ENCODE data around the gene ADCY5.

ADCY5 gene

DNA sequence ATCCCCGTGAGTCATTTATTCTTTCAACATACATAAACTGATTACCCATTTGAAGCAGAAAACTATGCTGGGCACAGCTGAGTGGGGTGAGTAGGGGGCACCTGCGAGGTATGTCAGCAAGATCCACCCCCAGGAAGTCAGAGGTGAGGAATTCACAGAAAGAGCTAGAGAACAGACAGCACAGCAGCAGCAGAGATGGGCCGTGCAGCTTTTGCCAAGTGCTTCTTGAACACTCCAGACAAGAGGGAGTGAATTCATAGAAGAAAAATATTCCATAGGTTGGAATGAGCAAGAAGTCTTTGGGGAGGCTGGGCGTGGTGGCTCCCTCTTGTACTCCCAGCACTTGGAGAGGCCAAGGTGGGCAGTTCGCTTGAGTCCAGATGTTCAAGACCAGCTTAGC lies 9.4 kb upstream of the ADCY5 start:
- H3K27ac ChIP-seq, result no peak overlapping the region
- TF ChIP-seq, protein P1, sequence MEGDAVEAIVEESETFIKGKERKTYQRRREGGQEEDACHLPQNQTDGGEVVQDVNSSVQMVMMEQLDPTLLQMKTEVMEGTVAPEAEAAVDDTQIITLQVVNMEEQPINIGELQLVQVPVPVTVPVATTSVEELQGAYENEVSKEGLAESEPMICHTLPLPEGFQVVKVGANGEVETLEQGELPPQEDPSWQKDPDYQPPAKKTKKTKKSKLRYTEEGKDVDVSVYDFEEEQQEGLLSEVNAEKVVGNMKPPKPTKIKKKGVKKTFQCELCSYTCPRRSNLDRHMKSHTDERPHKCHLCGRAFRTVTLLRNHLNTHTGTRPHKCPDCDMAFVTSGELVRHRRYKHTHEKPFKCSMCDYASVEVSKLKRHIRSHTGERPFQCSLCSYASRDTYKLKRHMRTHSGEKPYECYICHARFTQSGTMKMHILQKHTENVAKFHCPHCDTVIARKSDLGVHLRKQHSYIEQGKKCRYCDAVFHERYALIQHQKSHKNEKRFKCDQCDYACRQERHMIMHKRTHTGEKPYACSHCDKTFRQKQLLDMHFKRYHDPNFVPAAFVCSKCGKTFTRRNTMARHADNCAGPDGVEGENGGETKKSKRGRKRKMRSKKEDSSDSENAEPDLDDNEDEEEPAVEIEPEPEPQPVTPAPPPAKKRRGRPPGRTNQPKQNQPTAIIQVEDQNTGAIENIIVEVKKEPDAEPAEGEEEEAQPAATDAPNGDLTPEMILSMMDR (conservative IDR thresholded peaks at IDR 0.05), result no peak
- no peak for TF ChIP-seq ZFX (IDR thresholded peaks at IDR 0.05)

DNA sequence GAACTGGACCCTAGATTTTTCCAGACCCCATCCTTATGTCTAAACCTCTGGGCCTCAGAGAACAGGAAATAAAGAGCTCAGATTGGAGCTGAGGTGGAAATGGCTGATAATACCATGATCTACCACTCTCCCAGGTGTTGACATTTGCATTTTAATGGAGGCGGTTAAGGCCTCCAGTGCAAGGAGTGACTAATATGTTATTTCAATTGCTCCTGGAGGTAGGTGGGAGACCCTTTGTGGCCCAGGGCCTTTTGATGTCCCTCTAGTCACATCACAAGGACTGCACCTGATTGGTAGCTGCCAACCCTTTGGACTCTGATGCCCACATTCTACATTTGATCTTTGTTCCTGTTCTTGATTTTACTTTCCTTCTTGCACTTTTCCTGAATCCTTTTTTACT lies 9.0 kb upstream of the ADCY5 start:
- TF ChIP-seq ZFX (IDR thresholded peaks at IDR 0.05), result no peak
- TF ChIP-seq, protein P1 (conservative IDR thresholded peaks at IDR 0.05), result no peak
- H3K27ac ChIP-seq, result no peak overlapping the region

DNA sequence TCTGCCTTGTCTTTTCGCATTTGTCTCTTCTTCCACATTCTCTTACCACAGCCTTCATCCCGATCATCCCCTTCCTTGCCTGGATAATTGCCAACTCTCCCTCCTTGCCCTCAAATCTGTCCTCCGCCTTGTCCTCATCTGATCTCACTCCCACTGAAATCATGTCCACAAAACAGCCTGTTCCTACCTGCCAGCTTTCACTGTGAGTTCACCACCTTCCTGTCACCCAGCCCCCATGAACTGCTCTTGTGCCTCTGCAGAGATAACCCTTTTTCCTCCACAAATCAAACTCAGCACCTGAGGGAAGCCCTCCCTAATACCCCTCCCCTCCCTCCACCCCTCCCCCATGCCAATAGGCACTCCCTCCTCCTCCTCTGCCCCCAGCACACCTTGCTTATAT lies 4.8 kb upstream of the ADCY5 start:
- TF ChIP-seq, protein P1 (conservative IDR thresholded peaks at IDR 0.05), result no peak
- no peak for TF ChIP-seq ZFX (IDR thresholded peaks at IDR 0.05)
- H3K27ac ChIP-seq, result no peak overlapping the region

DNA sequence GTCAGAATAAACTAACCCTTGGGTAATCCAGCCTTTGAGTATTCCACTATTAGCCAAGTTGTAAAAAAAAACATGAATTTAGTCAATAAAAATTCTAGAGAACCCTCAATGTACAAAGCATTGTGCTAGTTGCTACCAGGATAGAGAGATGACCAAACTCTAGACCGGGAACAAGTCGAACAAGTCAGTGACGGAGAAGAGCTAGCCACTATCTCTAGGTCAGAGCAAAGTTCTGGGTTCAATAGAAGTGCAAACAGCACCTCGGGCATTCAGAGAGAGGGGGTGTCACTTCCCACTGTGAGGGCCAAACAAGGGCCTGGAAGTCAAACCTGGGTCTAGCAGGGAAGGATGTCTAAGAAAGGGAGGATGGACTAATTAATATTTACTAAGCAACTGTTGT lies 2.3 kb upstream of the ADCY5 start:
- TF ChIP-seq, protein P1 (conservative IDR thresholded peaks at IDR 0.05), result no peak
- no peak for TF ChIP-seq ZFX (IDR thresholded peaks at IDR 0.05)
- H3K27ac ChIP-seq, result no peak overlapping the region

DNA sequence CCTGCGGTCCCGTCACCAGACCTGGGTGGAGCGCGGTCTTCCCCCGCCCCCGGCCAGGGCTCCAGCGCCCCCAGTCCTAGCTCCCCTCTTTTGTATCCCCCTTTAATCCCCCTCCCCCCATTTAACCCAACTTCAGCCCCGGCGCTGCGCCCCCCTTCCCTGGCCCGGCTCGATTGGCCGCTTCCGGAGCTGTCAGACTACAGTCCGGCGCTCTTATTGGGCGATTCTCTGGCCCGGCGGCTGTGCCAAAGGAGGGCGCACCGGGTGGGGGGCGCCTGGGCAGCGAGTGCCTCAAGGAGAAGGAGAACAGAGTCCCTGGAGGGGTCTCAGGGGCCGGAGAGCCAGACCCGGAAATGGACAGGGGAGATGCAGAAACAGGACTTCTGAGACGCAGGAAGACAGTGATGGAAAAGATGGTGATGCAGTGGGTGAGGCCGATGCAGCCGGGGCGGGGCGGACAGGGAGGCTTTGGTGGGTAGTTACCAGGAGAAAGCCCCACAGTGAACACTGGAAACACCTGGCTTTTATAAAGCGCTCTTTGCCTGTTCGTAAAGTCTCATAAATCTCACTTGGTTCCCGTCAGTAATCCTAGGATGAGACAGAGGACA lies 1.2 kb upstream of the ADCY5 start:
- no peak overlapping the region for H3K27ac ChIP-seq
- TF ChIP-seq ZFX (IDR thresholded peaks at IDR 0.05), result no peak
- TF ChIP-seq, protein P1 (conservative IDR thresholded peaks at IDR 0.05), result no peak

DNA sequence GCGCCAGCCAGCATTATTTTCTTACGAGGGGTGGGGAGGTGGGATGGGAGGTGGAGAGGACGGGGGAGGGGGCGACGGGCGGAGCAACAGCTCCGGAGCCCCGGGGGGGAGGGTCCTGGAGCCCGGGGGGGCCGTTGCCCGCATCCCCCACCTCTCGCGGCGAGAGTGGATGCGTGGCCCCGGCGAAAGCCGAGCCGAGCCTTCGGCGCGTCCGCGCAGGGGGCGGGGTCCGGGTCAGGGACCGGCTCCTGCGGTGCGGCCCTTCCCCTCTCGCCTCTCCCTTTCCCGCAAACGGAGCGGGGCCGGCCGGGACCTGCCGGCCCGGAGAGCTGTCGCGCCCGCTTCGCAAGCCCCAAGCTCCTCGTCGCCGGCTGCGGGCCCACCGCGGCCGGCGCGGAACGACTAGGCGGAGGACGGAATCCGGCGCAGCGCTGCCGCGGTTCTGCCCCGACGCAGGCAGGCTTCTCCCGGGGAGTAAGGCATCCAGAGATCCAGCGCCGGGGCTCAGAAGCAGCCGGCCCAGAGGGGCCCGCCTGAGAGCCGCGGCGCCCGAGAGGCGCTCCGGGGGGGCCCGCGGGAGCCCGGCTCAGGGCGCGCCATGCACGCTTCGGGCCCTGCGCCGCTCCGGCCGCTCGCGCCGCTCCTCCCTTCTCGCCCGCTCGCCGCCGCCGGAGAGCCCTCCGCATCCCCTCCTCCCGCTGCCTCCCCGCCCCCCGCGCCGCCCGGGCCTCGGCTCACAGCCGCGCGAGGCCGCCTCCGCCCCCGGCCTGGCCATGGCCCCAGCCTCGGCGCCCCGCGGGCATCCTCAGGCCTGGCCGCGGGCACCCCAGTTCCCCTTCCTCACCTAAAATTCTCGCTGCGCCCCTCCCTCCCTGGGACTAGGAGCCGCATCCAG lies 459 bp upstream of the ADCY5 start:
- no peak overlapping the region for H3K27ac ChIP-seq
- TF ChIP-seq, protein P1 (conservative IDR thresholded peaks at IDR 0.05), result no peak
- TF ChIP-seq ZFX (IDR thresholded peaks at IDR 0.05), result no peak
